WI38 (cell line): Measurements from ENCODE around the gene ULK4.

ENCODE experiments used
- H3K4me3 ChIP-seq: 2 replicates; pipeline ENCODE4 v1.5.1; 2011; ENCODE audit warnings: low read depth, mild to moderate bottlenecking, control low read depth, low read length
- CTCF ChIP-seq: IDR thresholded peaks from 2 replicates; pipeline ENCODE4 v1.5.1; 2012; ENCODE audit warnings: low read depth, mild to moderate bottlenecking, control low read depth, low read length

The ULK4 gene

GRCh38 chr3:41975416-41976103 lies 13.7 kb upstream of the ULK4 start:
- no peak for TF ChIP-seq CTCF
- H3K4me3 ChIP-seq = no peak overlapping the region

- TF ChIP-seq CTCF = no peak
- no peak overlapping the region for H3K4me3 ChIP-seq
These were observed 12.3 kb upstream of the ULK4 start for GRCh38 chr3:41974223-41974622.

GRCh38 chr3:41972802-41973201 lies 10.9 kb upstream of the ULK4 start:
- TF ChIP-seq CTCF = no peak

GRCh38 chr3:41966206-41966605 lies 4.3 kb upstream of the ULK4 start:
- TF ChIP-seq CTCF = no peak
- no peak overlapping the region for H3K4me3 ChIP-seq

More at GRCh38 chr3:41972802-41973201, 10.9 kb upstream of the ULK4 start:
- H3K4me3 ChIP-seq = no peak overlapping the region

DNA sequence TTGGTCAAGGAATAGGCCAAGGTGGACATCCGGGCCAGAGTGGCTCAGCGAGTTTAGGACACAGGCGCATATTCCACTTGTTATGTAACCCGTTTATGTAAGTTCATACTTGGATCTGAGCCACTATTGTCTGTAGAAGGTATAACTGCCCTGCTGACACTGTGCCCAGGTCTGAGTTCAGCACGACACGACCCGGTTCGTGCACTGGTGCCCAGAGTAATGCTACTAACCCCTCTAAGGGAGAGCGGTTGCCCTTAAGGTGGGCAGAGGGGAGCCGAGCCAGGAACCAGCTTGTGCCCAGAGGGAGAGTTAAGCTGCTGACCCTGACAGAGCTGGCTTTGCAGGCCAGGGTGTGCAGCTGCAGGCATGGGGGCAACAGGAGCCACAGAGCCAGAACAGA lies 1.9 kb upstream of the ULK4 start:
- no peak for TF ChIP-seq CTCF
- no peak overlapping the region for H3K4me3 ChIP-seq

GRCh38 chr3:41960826-41961750 lies 815 bp downstream of the ULK4 start:
- no peak for TF ChIP-seq CTCF
- peak overlapping the region; percentile 77 for H3K4me3 ChIP-seq

- no peak overlapping the region for H3K4me3 ChIP-seq
- no peak for TF ChIP-seq CTCF
These were observed 5.3 kb downstream of the ULK4 start for GRCh38 chr3:41956574-41956973.
